DOHH2 (cell line): ENCODE results near the gene AMT.

Experiments
- H3F3A ChIP-seq: fragments of 200-600 bp; sonication (generic), shearing (Covaris generic); 2 replicates; pipeline ENCODE4 v1.6.0; 2016; ENCODE audit warnings: antibody characterized with exemption, mild to moderate bottlenecking; ENCODE audit not compliant: control insufficient read depth, insufficient read depth
- H3K27ac ChIP-seq: fragments of 200-600 bp; sonication (generic); 2 replicates; pipeline ENCODE4 v1.5.1; 2014; ENCODE audit warnings: low read depth, mild to moderate bottlenecking, low read length, moderate library complexity
- H3K27me3 ChIP-seq: fragments of 200-600 bp; sonication (generic); 2 replicates; pipeline ENCODE4 v1.6.1; 2014; ENCODE audit warnings: mild to moderate bottlenecking, low read length, mixed read lengths; ENCODE audit not compliant: control insufficient read depth
- H3K36me3 ChIP-seq: fragments of 200-600 bp; sonication (generic); 2 replicates; pipeline ENCODE4 v1.6.1; 2014; ENCODE audit warnings: mild to moderate bottlenecking, low read length, moderate library complexity, mixed read lengths; ENCODE audit not compliant: control insufficient read depth
- H3K4me1 ChIP-seq: fragments of 200-600 bp; sonication (generic); 2 replicates; pipeline ENCODE4 v1.6.1; 2014; ENCODE audit warnings: mild to moderate bottlenecking, low read length, mixed read lengths; ENCODE audit not compliant: control insufficient read depth
- H3K4me2 ChIP-seq: fragments of 200-600 bp; sonication (generic); 2 replicates; pipeline ENCODE4 v1.6.0; 2014; ENCODE audit warnings: mild to moderate bottlenecking, low read length, moderate library complexity
- H3K4me3 ChIP-seq: fragments of 200-600 bp; sonication (generic); 2 replicates; pipeline ENCODE4 v1.5.1; 2014; ENCODE audit warnings: mild to moderate bottlenecking, low read length, mixed read lengths
- H3K79me2 ChIP-seq: fragments of 200-600 bp; sonication (generic); 2 replicates; pipeline ENCODE4 v1.6.1; 2014; ENCODE audit warnings: mild to moderate bottlenecking, low read length, mixed read lengths; ENCODE audit not compliant: control insufficient read depth
- H3K9me2 ChIP-seq: fragments of 200-600 bp; sonication (generic); replicated peaks from 2 replicates; pipeline ENCODE4 v1.6.1; 2014; ENCODE audit warnings: mild to moderate bottlenecking, low read length, mixed read lengths; ENCODE audit not compliant: control insufficient read depth
- H3K9me3 ChIP-seq: fragments of 200-600 bp; sonication (generic); 2 replicates; pipeline ENCODE4 v1.6.1; 2014; ENCODE audit warnings: antibody characterized with exemption, low read length, mixed read lengths; ENCODE audit not compliant: control insufficient read depth, insufficient read depth
- H4K20me1 ChIP-seq: fragments of 200-600 bp; sonication (generic); 2 replicates; pipeline ENCODE4 v1.6.0; 2014; ENCODE audit warnings: low read depth, mild to moderate bottlenecking, antibody characterized with exemption, low read length, moderate library complexity; ENCODE audit not compliant: control insufficient read depth, insufficient read depth
- EZH2phosphoT487 ChIP-seq: fragments of 200-600 bp; sonication (generic); IDR thresholded peaks from 2 replicates; pipeline ENCODE4 v1.6.1; 2017; ENCODE audit warnings: borderline replicate concordance, mild to moderate bottlenecking, antibody characterized with exemption, low read length, moderate library complexity, mixed read lengths
- TF ChIP-seq, protein P1 (sequence below): fragments of 200-600 bp; sonication (generic); IDR thresholded peaks from one replicate; pipeline ENCODE4 v1.5.1; 2014; ENCODE audit warnings: antibody characterized with exemption, mild to moderate bottlenecking, low read depth, low read length; ENCODE audit not compliant: poor library complexity, severe bottlenecking

AMT gene

DNA sequence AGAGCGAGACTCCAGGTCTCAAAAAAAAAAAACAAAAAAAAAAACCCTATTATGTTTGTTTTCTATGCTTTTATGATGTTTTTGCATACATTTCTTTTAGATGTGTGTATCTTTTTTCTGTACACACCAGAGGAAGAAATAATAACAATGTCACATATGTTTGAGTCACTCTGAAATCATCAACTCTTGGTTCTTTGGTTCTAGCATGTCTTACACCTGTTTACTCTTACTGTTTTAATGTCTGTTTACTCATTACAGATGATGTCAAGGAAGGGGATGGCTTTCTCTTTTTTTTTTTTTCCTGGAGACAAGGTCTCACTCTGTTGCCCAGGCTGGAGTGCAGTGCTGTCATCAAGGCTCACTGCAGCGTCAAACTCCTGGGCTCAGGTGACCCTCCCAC is 34.6 kb downstream of the AMT start:
- H3K79me2 ChIP-seq = peaks cover 99% of the 10 kb centered on the region
- TF ChIP-seq, protein P1, sequence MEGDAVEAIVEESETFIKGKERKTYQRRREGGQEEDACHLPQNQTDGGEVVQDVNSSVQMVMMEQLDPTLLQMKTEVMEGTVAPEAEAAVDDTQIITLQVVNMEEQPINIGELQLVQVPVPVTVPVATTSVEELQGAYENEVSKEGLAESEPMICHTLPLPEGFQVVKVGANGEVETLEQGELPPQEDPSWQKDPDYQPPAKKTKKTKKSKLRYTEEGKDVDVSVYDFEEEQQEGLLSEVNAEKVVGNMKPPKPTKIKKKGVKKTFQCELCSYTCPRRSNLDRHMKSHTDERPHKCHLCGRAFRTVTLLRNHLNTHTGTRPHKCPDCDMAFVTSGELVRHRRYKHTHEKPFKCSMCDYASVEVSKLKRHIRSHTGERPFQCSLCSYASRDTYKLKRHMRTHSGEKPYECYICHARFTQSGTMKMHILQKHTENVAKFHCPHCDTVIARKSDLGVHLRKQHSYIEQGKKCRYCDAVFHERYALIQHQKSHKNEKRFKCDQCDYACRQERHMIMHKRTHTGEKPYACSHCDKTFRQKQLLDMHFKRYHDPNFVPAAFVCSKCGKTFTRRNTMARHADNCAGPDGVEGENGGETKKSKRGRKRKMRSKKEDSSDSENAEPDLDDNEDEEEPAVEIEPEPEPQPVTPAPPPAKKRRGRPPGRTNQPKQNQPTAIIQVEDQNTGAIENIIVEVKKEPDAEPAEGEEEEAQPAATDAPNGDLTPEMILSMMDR = no peak
- TF ChIP-seq EZH2phosphoT487 = no peak
- no peaks in the 10 kb centered on the region for H3K27me3 ChIP-seq
- H3K4me2 ChIP-seq = peak overlapping the region; percentile 16
- no peak overlapping the region for H3K4me3 ChIP-seq
- peaks cover 46% of the 10 kb centered on the region for H3K4me1 ChIP-seq
- H3K27ac ChIP-seq = 0 out of 2 replicates have a peak overlapping the region, but pooled peaks have one; percentile 12
- no peaks in the 10 kb centered on the region for H3K9me2 ChIP-seq
- no peaks in the 10 kb centered on the region for H3F3A ChIP-seq
- H3K9me3 ChIP-seq = no peaks in the 10 kb centered on the region
- H4K20me1 ChIP-seq = peaks cover 29% of the 10 kb centered on the region
- H3K36me3 ChIP-seq = peaks cover 30% of the 10 kb centered on the region

DNA sequence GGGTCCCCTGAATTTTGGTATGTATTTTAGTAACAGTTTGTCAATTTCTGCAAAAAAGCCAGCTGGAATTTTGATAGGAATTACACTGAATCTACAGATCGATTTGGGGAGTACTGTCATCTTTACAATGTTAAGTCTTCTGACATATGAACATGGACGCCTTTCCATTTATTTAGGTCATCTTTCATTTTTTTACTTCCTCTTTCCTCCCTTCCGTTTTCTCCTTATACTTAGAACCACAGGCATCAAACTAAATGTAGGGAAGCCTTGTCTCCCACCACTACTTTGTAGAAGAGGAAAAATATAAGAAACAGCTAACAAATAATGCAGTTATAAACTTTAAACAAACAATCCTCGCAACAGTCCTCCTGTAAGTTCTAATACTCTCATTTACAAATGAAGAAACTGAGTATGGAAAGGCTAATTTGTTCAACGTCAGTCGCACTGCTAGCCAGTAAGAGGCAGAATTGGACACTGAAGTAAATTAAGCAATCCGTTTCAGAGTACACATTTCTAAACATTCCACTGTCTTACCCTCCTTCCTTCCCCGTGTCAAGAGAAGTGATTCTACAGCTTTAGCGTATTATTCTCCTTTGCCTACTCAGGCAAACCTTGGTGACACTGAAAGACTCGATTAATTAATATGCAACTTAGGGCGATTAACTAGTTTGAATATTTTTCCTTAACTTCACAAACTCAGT is 36.1 kb downstream of the AMT start:
- Histone ChIP-seq H4K20me1 (peaks cover 29% of the 10 kb centered on the region; the same call in 1 of the 2 replicates), H3K4me3 (no peak overlapping the region; the same call in 1 of the 2 replicates), H3F3A (no peaks in the 10 kb centered on the region), H3K27me3 (no peaks in the 10 kb centered on the region), H3K79me2 (peaks cover 98% of the 10 kb centered on the region), H3K27ac (0 out of 2 replicates have a peak overlapping the region, but pooled peaks have one; percentile 0), H3K9me3 (no peaks in the 10 kb centered on the region), H3K36me3 (peaks cover 30% of the 10 kb centered on the region), H3K4me2 (peak overlapping the region; percentile 41), H3K9me2 (no peaks in the 10 kb centered on the region), H3K4me1 (peaks cover 50% of the 10 kb centered on the region)
- no peak for TF ChIP-seq EZH2phosphoT487
- TF ChIP-seq, protein P1 = no peak

DNA sequence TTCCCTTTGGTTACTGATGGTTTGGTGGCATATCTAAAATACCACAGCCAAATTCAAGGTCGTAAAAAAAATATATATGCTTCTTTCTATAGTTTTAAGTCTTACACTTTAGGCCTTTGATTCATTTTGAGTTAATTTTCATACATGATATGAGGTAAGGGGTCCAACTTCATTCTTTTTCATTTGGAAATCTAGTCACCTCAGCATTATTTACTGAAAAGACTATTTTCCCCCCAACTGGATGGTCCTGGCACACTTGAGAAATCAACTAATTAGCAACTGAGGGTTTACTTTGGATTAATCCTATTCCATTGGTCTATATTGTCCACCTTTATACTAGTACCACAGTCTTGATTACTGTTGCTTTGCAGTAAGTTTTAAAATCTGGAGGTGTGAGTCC is 36.7 kb downstream of the AMT start:
- peaks cover 30% of the 10 kb centered on the region for H3K36me3 ChIP-seq
- peak overlapping the region; percentile 41 for H3K4me2 ChIP-seq
- peaks cover 98% of the 10 kb centered on the region for H3K79me2 ChIP-seq
- H3F3A ChIP-seq = no peaks in the 10 kb centered on the region
- H3K27me3 ChIP-seq = no peaks in the 10 kb centered on the region
- no peaks in the 10 kb centered on the region for H3K9me3 ChIP-seq
- peaks cover 53% of the 10 kb centered on the region for H3K4me1 ChIP-seq
- TF ChIP-seq EZH2phosphoT487 = no peak
- TF ChIP-seq, protein P1 = no peak
- H4K20me1 ChIP-seq = peaks cover 28% of the 10 kb centered on the region; the same call in 1 of the 2 replicates
- no peaks in the 10 kb centered on the region for H3K9me2 ChIP-seq
- no peak overlapping the region for H3K4me3 ChIP-seq
- no peak overlapping the region for H3K27ac ChIP-seq
